Skeletal muscle cell (primary cell): ENCODE data around the gene OR8A1.
A peak's percentile ranks its signal among the peaks of the same experiment; 100 is the strongest.
"Not testable (repeated sequence)": the region's sequence is repeated elsewhere in the genome, so short reads cannot be mapped to it uniquely, and the experiment has no call there.

Experiments
- DNase-seq: peaks from one replicate; pipeline ENCODE4 v3.0.0-alpha.2; 2010; ENCODE audit warnings: low read depth
- H3K4me3 ChIP-seq: 2 replicates; pipeline ENCODE4 v1.5.1; 2011; ENCODE audit warnings: low read depth, mild to moderate bottlenecking, control low read depth, low read length, moderate library complexity

OR8A1 gene

DNA sequence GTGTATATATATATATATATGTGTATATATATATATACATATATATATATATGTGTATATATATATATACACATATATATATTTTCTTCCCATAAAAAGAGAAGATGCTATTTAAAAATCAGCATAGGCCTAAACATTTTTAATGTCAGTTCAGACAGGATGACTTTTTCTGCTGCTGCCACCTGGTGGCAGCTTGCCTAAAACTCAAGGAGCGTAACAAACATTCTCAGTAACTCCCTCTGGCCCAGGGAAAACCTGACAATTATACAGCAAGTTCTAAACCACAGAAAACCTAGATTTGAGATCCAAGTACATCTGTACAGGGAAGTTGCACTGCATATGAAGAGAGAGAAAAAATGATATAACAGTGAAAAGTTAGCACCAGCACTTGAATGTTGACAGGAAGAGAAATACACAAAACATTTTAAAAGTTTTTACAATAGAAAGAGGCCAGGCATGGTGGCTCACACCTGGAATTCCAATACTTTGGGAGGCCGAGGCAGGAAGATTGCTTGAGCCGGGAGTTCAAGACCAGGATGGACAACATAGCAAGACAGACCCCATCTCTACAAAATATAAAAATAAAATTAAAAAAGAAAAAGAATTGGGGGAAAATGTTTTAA, 16.6 kb downstream of the OR8A1 start:
- DNase-seq: peak; percentile 21
- H3K4me3 ChIP-seq: no peak overlapping the region

DNA sequence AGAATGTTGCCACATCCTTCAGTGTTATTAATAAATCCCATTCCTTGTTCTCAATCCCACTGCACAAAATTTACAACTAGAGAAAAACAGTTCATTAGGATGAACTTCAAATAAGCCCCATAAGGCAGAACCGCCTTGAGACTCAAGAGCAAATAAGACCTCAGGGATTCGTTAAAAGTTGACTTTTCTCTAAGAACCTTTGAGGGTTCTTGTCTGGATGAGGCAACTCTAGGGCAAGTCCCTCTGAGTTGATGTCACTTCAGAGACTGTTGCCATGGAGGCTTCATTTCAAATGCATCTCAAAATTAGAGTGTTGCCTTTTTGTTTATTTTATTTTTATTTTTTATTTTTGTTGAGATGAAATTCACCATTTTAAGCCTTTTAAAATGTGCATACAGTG, 21.6 kb downstream of the OR8A1 start:
- DNase-seq: no peak
- H3K4me3 ChIP-seq: no peak overlapping the region

DNA sequence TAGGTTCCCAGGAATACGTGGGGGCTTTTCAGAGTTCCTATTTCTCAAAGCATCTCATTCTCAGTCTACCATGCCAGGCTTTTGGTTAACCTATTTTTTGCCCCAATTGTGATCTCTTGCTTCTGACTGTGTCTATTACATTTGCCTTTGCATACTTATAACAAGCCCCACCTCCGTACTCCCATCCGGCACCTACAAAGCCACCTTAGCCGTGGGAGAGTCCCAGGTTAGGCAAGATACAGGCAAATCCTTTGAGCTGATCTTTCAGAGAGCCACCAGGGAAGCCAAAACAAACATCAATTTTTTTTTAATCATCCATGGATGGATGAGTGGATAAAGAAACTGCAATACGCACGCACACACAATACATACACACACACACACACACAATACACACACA, 22.8 kb downstream of the OR8A1 start:
- no peak overlapping the region for H3K4me3 ChIP-seq
- no peak for DNase-seq

DNA sequence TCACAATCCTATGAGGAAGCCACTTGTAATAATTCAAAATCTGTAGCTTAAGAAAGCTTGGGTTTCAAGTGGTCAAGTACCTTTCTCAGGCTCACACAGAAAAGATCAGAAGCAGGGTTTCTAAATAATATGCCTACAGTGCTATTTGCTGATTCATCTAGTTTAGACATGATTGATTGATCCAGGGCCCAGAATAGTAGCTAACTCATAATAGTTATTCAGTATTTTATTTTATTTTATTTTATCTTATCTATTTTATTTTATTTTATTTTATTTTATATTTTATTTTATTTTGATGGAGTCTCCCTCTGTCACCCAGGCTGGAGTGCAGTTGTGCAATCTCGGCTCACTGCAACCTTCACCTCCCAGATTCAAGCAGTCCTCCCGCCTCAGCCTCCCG, 25.5 kb downstream of the OR8A1 start:
- no peak for DNase-seq
- no peak overlapping the region for H3K4me3 ChIP-seq

DNA sequence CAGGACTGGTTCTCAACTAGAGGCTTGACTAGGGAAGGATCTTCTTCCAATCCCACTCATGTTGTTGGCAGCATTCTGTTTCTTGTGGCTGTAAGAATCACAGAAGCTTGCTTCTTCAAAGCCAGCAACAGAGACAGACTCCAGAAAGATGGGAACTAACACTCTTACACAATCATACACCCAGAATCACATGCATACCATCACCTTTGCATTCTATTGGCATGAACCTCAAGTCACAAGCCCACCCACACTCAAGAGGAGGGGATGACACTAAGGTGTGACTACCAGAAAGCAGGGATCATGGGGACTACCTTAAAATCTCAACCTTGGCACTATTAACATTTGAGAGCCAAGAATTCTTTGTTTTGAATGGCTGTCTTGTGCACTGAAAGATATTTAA, 27.8 kb downstream of the OR8A1 start:
- no peak for DNase-seq
- no peak overlapping the region for H3K4me3 ChIP-seq

DNA sequence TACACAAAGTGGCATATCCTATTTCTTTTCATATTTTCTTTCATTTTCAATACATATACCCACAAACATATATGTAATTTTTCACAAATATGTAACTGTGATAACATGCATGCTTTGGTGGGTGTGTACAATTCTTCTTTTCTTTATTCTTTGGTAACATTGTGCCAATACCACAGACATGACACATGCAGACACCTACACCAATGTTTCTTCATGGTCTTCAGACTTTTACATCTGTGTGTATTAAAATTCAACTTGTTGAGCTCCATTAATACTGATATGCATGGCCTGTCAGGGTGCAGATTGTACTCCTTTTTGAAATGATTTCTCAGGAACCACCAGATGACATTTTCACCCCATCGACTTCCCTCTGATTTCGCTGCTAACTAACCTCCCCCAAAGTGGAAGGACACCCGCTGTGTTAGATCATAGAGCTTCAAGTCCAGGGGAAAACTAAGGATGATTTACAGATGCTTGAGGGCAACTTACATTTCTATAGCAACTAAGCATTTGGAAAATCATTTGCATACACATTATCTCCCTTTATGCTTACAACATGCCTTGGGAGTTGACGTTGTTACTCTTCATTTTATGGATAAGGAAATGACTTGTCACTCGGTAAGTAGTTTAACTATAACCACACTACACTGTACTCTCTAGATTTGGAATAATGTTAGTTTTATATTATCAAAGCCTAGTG, 31.0 kb downstream of the OR8A1 start:
- no peak overlapping the region for H3K4me3 ChIP-seq
- DNase-seq: no peak

DNA sequence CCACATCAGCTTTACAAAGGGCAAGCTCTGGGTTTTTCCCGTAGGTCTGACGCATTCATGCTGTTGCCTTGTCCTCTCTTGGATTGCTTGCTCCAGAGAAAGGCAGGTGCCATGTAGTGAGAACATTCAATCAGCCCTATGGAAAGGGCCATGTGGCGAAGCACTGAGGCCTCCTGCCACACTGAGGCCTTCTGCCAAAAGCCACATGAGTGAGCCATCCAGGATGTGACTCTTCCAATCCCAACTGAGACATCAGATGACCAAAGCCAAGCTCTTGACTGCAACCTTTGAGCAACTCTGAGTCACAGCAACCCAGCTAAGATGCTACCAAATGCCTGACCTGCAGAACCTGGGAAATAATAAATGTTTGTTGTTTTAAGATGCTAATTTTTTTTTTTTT, 32.4 kb downstream of the OR8A1 start:
- DNase-seq: no peak
- H3K4me3 ChIP-seq: no peak overlapping the region

DNA sequence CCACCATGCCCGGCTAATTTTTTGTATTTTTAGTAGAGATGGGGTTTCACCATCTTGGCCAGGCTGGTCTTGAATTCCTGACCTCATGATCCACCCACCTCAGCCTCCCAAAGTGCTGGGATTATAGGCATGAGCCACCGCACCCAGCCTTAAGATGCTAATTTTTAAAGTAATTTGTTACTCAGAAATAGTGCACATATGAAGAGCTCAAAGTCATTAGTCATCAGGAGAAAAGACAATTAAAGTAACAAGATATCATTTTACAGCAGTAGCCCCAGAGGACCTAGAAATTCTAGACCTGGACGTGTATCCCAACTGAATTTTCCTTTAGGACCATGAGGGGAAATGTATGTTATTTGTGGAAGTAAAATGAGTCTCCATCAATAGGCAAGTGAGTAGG, 32.9 kb downstream of the OR8A1 start:
- not testable (repeated sequence) for H3K4me3 ChIP-seq, DNase-seq

DNA sequence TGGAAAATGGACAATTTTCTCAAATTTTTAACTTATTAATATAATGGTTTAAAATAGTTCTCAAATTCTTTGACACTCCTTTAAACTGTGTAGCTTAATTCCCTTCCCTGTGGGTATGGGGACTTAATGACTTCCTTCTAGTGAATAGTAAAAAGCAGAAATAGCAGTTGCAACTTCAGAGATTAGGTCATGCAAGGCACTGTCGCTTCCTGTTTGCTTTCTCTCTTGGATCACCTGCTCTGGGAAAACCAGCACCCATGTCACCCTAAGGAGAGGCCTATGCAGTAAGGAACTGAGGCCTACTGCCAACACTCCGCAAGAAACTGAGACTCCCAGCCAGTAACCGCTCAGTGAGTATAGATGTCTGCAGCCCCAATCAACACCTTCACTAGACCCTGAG, 35.9 kb downstream of the OR8A1 start:
- H3K4me3 ChIP-seq: no peak overlapping the region
- no peak for DNase-seq

DNA sequence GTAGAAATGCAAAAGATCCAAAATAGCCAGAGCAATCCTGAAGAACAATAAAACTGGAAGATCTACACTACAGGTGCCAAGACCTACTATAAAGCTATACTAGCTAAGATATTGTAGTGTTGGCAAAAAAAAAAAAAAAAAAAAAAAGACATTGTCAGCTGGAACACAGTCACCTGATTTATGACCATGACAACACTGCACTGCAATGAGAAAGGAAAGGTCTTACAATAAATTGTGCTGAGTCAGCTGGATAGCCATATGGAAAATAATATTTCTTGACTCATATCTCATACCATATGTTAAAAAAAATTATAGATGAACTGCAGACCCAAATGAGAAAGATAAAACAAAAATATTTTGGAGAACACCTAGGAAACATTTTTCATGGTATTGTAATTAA, 38.4 kb downstream of the OR8A1 start:
- H3K4me3 ChIP-seq: no peak overlapping the region
- DNase-seq: no peak

DNA sequence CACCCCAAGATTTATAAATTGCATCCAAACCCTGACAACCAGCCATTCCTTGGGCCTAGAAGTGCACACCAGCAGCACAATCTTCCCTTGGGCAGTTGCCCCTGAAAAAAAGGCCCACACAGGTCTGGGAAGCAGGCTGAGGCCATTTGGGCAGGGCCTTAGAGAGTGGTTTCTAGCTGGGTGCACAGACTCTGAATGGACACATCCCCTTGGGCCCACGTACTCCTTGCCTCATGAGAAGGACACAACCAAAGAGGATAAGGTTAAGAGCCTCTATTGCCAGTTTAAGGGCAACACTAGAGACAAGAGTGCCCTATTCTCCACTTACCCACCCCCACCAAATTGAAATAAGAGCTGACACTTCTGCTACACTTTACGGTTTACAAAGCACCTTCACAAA, 40.5 kb downstream of the OR8A1 start:
- DNase-seq: no peak
- H3K4me3 ChIP-seq: no peak overlapping the region

DNA sequence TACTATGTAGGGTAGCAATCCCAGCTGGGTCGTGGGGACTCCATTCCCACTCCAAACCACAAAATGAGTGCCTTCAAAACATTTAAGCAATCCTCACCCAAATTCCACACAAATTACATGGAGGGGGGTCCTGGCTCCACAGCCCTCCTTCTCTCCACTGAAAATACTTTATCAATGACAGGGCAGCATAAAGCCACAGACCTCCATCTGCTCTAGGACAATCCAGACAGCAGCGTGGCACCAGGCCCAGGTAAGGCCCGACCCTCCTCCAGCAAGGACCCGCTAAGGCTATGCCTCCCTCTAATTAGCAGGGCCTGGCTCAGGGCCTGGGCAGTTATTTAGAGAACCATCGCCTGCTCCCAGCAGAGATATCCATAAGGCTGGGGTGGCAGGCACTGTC, 41.3 kb downstream of the OR8A1 start, which contains the start of gene PANX3:
Gene PANX3 (plus strand): TSS at position 365 of the 400 bp plus-strand sequence. CDS start 129 bp downstream, outside the sequence.
- no peak within 1 kb of the TSS for H3K4me3 ChIP-seq
- DNase-seq: no peak

DNA sequence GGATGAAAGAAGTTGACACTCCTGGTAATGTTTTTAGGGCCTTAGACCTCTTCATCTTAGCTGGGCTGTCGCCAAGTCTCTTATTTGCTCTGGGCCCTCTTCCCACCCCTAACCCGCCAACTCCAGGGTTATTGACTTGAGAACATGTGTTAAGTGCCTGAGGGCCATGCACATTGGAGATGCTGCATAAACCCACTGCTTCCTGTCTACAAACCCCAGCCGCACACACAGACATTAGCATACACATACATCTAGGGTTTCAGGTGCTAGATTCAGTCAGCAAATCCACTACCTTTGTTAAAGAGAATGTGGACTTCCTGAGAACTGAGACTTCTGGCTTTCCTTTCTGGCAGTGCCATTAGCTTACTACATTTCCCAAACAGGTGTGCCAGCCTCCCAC, 42.2 kb downstream of the OR8A1 start:
- H3K4me3 ChIP-seq: no peak overlapping the region
- no peak for DNase-seq

DNA sequence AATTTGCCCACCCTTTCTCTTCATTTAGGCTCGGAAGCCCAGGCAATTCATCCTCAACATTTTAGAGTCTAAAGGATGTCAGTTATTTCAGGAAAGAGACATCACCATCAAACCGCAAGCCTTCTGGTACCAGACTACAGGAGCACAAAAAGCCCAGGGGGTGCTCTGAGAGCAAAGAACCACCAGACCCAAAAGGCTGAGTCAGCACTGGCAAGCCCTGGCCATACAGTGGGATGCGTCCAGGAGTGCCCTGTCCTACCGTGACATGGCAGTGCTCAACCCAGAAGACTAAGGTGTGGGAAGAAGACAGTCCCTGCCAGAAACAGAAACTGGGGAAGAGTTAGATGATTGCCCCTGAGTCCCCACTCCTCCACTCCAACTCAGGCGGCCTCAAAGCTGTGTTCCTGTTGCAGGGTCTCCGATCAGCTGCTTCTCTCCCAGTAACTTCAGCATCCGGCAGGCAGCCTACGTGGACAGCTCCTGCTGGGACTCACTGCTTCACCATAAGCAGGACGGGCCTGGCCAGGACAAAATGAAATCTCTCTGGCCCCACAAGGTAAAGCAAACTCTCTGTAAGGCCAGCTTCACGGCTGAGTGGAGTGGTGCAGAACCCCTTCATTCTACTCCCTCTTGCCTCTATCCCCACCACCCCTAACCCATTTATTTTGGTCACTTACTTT, 42.9 kb downstream of the OR8A1 start:
- no peak for DNase-seq

DNA sequence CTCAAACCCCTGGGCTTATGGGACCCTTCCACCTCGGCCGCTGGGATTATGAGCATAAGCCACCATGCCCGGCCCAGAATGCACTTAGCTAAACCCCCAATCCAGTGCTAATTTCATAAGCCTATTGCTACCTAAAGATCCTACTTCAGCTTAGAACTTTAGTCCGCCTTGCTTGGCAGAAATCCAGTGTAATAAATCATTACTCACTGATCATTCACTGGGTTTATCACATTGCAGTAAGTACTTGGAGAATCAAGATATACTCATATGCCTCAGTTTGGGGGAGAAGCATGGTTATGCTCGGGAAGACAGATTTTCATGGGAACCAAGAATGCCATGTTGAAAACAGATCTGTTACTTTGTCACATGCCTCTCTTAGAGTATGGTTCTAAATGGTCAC, 49.1 kb downstream of the OR8A1 start:
- H3K4me3 ChIP-seq: no peak overlapping the region
- no peak for DNase-seq

More for the DNA sequence above, 42.9 kb downstream of the OR8A1 start:
- H3K4me3 ChIP-seq: no peak overlapping the region
